Measurements from ENCODE around the gene TATDN2. TPM values are rescaled to one million over a fixed set of nuclear protein-coding genes. Genes with fewer than 3 reads are reported as not detected.
A peak's percentile ranks its signal among the peaks of the same experiment; 100 is the strongest.

Gene TATDN2
- total and polyA plus RNA-seq, 9 of the 15 experiments (the other 6 are each of a cell fraction or from before 2014, with no cell fraction given): 5.2 to 44.7 (median 25.8) TPM

DNA sequence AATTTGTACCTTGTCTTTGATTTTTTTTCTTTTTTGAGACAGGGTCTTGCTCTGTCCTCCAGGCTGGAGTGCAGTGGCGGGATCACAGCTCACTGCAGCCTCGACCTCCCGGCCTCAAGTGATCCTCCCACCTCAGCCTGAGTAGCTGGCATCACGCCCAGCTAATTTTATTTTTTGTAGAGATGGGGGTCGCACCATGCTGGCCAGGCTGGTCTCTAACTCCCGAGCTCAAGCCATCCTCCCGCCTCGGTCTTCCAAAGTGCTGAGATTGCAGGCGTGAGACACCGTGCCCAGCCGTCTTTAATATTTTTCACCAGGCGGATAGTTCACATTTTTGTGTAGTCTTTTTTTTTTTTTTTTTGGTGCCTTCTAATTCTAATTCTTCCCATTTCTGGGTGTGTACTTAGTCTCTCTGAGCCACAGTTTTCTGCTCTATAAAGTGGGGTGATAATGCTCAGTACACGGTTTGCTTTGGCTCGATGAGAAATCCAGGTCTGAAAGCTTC, 528 bp upstream of the TATDN2 start (continued):
- TF ChIP-seq MBD1 (CRISPR knock-in tag; IDR thresholded peaks at IDR 0.05): peak; percentile 71; the same call in 1 of the 2 replicates
- TF ChIP-seq PATZ1 (CRISPR knock-in tag; IDR thresholded peaks at IDR 0.05; ENCODE audit: borderline replicate concordance): no peak
- TF ChIP-seq ARNT (IDR thresholded peaks at IDR 0.05): peak in 1 of 2 experiments; percentile 75; a peak in 1 of 4 replicates
- TF ChIP-seq, protein P1, sequence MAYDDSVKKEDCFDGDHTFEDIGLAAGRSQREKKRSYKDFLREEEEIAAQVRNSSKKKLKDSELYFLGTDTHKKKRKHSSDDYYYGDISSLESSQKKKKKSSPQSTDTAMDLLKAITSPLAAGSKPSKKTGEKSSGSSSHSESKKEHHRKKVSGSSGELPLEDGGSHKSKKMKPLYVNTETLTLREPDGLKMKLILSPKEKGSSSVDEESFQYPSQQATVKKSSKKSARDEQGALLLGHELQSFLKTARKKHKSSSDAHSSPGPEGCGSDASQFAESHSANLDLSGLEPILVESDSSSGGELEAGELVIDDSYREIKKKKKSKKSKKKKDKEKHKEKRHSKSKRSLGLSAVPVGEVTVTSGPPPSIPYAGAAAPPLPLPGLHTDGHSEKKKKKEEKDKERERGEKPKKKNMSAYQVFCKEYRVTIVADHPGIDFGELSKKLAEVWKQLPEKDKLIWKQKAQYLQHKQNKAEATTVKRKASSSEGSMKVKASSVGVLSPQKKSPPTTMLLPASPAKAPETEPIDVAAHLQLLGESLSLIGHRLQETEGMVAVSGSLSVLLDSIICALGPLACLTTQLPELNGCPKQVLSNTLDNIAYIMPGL (CRISPR knock-in tag; IDR thresholded peaks at IDR 0.05): no peak
- TF ChIP-seq TRIM24 (IDR thresholded peaks at IDR 0.05): 0 out of 4 replicates have a peak, but pooled peaks of 1 of the 2 experiments have one; percentile 61
- TF ChIP-seq MLX (CRISPR knock-in tag; conservative IDR thresholded peaks at IDR 0.05): 0 out of 4 replicates have a peak, but pooled peaks of 1 of the 2 experiments have one; percentile 11
- TF ChIP-seq ZBTB33 (CRISPR knock-in tag; IDR thresholded peaks at IDR 0.05): peak; percentile 46
- peak; percentile 9; the same call in 1 of the 2 replicates for TF ChIP-seq KDM2B (CRISPR knock-in tag; IDR thresholded peaks at IDR 0.05)
- 0 out of 2 replicates have a peak, but pooled peaks have one; percentile 42 for TF ChIP-seq ZNF707 (CRISPR knock-in tag; conservative IDR thresholded peaks at IDR 0.05)
- TF ChIP-seq CC2D1A (IDR thresholded peaks at IDR 0.05): peak; percentile 46; the same call in 1 of the 2 replicates
- peak; percentile 79 for TF ChIP-seq CHD4 (IDR thresholded peaks at IDR 0.05; ENCODE audit: insufficient read depth, insufficient replicate concordance, low read depth, low read length, poor library complexity, severe bottlenecking)
- 0 out of 2 replicates have a peak, but pooled peaks have one; percentile 58 for TF ChIP-seq ZNF76 (CRISPR knock-in tag; IDR thresholded peaks at IDR 0.05; ENCODE audit: borderline replicate concordance)
- TF ChIP-seq SRSF7 (optimal IDR thresholded peaks at IDR 0.05; ENCODE audit: low read depth, low read length): no peak
- TF ChIP-seq ZNF316 (IDR thresholded peaks at IDR 0.05): peak; percentile 27; the same call in 1 of the 2 replicates
- no peak for TF ChIP-seq ZNF174 (CRISPR knock-in tag; IDR thresholded peaks at IDR 0.05)
- peak; percentile 2; the same call in 1 of the 2 replicates for TF ChIP-seq NFIX (CRISPR knock-in tag; IDR thresholded peaks at IDR 0.05; ENCODE audit: low read depth)

Data from K562 (cell line).